Astrocyte of the spinal cord (primary cell): ENCODE measurements around the gene PTGFRN.
"Not testable (repeated sequence)": the region's sequence is repeated elsewhere in the genome, so short reads cannot be mapped to it uniquely, and the experiment has no call there.

ENCODE experiments used
- DNase-seq: peaks from one replicate; pipeline ENCODE4 v3.0.0; 2011; ENCODE audit warnings: low read depth, low spot score
- H3K4me3 ChIP-seq: 2 replicates; pipeline ENCODE4 v1.5.1; 2011; ENCODE audit warnings: low read depth, mild to moderate bottlenecking, low read length, moderate library complexity
- CTCF ChIP-seq: IDR thresholded peaks from 2 replicates; pipeline ENCODE4 v1.5.1; 2012; ENCODE audit warnings: low read depth, mild to moderate bottlenecking, low read length, inconsistent platforms
- in situ Hi-C: cut with HindIII; loops from 2 replicates; pipeline ENCODE4 v1.10.0; 2017; ENCODE audit warnings: low sequenced_read_pairs

Gene PTGFRN

GRCh38 chr1:116962987-116963639 lies 53.4 kb downstream of the PTGFRN start:
- TF ChIP-seq CTCF: no peak
- H3K4me3 ChIP-seq: no peak overlapping the region
- peak; percentile 63 for DNase-seq
- in situ Hi-C loops: no loop called here

- H3K4me3 ChIP-seq: no peak overlapping the region
- in situ Hi-C loops: no loop called here
- TF ChIP-seq CTCF: no peak
- DNase-seq: no peak
Measured at GRCh38 chr1:116966791-116967190, 57.1 kb downstream of the PTGFRN start.

- H3K4me3 ChIP-seq: no peak overlapping the region
- TF ChIP-seq CTCF: no peak
- in situ Hi-C loops: no loop called here
- DNase-seq: no peak
Measured at GRCh38 chr1:116968724-116969123, 59.0 kb downstream of the PTGFRN start.

GRCh38 chr1:116971258-116971860 lies 61.6 kb downstream of the PTGFRN start:
- no peak overlapping the region for H3K4me3 ChIP-seq
- DNase-seq: peak; percentile 22
- TF ChIP-seq CTCF: no peak
- in situ Hi-C loops: no loop called here

GRCh38 chr1:116971965-116972673 lies 62.4 kb downstream of the PTGFRN start:
- in situ Hi-C loops: no loop called here
- DNase-seq: peak; percentile 36

GRCh38 chr1:116972674-116973030 lies 62.9 kb downstream of the PTGFRN start:
- in situ Hi-C loops: no loop called here
- no peak overlapping the region for H3K4me3 ChIP-seq
- no peak for TF ChIP-seq CTCF
- DNase-seq: no peak

More at GRCh38 chr1:116971965-116972673, 62.4 kb downstream of the PTGFRN start:
- no peak overlapping the region for H3K4me3 ChIP-seq
- TF ChIP-seq CTCF: no peak

- in situ Hi-C loops, DNase-seq: not testable (repeated sequence)
Measured at GRCh38 chr1:116980309-116980708, 70.6 kb downstream of the PTGFRN start.

More at GRCh38 chr1:116980309-116980708, 70.6 kb downstream of the PTGFRN start:
- H3K4me3 ChIP-seq: not testable (repeated sequence)
